ENCODE data around the gene ELAVL1. TPM values are rescaled to one million over a fixed set of nuclear protein-coding genes. Genes with fewer than 3 reads are reported as not detected.

Gene ELAVL1
- total RNA-seq, 2 experiments from 2014 or later: 119 to 150 TPM

DNA sequence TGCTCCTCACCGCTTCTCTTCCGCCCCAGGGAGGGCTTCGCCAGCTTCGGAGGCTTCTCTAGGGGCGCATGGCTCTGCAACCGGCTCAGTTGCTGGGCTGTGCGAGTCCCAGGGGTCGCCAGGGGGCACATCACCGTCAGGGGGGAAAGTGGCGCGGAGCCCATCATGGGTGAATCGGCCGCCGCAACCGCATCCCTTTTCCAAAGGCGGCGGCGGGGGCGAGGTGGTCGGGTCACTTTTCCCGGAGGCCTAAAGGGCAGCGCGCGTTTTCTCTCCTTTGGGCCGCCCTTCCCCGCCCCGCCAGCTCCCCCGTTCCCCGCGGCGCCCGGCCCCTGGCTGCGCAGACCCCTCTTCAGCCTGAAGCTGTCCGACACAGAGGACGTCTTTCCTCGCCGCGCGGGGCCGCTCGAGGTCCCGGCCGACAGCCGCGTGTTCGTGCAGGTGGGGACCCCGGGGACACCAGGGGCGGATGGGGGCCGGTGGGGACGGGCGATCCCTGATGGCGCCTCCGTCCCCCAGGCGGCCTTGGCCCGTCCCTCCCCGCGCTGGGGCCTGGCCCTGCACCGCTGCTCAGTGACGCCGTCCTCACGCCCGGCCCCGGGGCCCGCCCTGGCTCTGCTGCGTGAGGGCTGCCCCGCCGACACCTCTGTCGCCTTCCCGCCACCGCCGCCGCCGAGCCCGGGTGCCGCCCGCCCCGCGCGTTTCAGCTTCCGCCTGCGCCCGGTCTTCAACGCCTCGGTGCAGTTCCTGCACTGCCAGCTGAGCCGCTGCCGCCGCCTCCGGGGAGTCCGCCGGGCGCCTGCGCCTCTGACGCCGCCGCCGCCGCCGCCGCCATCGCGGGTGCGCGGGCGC, 89.1 kb downstream of the ELAVL1 start:
- DNase-seq (peak; percentile 75), ATAC-seq (peak; percentile 3)
- Mint-ChIP-seq H3K27ac (no peak overlapping the region), H3K36me3 (peaks cover 6% of the 10 kb centered on the region), H3K27me3 (peaks cover 29% of the 10 kb centered on the region), H3K9me3 (ENCODE audit: low read depth) (no peaks in the 10 kb centered on the region), H3K4me3 (peak overlapping the region; percentile 71), H3K4me1 (peaks cover 23% of the 10 kb centered on the region)
- CTCF ChIA-PET: interaction anchor here (0.6 to 7.1 kb wide), 6 partner anchors 8 to 236 kb away, joined by 3 to 41 read pairs (median 4); partner anchors contain the start of genes MAP2K7 and TRAPPC5

DNA sequence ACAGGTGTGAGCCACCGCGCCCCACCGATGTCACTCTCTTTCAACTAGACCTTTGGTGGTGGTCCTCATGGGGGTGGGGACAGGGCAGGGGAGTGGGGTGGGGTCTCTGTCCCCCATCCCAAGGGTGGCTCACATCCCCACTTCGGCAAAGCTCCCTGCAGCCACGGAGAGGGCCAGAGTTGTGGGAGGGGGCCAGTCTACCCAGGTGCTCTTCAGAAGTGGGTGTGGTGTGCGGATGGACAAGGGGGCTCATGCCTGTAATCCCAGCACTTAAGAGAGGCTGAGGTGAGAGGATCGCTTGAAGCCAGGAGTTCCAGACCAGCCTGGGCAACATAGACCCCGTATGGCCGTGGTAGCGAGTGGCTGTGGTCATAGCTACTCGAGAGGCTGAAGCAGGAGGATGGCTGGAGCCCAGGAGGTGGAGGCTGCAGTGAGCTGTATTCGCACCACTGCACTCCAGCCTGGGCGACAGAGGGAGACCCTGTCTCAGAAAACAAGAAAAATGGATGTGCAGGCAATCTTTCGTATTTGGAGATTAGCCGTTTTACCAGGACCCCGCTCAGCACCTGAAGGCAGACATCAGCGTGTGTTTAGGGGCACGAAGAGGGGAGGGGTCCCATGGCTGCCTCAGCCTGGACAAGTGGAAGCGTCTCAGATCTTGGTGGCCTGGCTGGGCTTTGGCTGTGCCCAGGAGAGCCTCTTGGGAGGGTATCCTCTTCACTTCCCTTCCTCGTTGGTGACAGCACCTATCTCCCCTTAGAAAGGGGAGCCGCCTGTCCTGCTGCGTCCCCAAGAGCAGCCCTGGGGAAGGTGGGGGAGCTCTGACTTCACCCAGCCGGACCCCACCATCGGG, 90.0 kb downstream of the ELAVL1 start:
- ATAC-seq: no peak
- Mint-ChIP-seq H3K4me1 (peaks cover 21% of the 10 kb centered on the region), H3K36me3 (peaks cover 9% of the 10 kb centered on the region), H3K27ac (no peak overlapping the region), H3K4me3 (peak overlapping the region; percentile 71), H3K9me3 (ENCODE audit: low read depth) (no peaks in the 10 kb centered on the region), H3K27me3 (peaks cover 29% of the 10 kb centered on the region)
- no peak for DNase-seq
- CTCF ChIA-PET: interaction anchor here (0.6 to 5.2 kb wide), 3 partner anchors 8 to 13 kb away, joined by 3 to 26 read pairs (median 3); partner anchors contain the start of gene MAP2K7

DNA sequence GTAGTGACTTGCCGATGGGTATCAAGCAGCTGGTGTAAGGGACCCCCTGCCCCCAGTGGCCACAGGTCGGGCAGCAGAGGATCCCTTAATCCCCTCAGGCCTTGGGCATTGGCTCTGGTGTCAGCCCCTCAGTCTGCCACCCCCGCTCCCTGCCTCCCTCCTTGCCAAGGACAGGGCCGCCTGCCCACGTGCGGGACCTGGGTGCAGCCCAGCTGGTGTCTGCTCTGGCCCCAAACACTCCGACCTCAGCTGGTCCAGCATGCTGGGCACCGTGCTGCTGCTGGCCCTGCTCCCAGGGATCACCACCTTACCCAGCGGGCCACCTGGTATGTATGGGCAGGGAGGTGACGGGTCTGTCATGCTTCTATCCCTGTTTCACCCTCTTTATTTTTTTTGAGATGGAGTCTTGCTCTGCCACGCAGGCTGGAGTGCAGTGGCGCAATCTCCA, 90.8 kb downstream of the ELAVL1 start, which contains the start of gene TGFBR3L:
Gene TGFBR3L (plus strand): TSS at position 233 of the 448 bp plus-strand sequence.
- DNase-seq (no peak), ATAC-seq (no peak)
- H3K4me1 Mint-ChIP-seq: peaks cover 16% of the 10 kb centered on the region
- peaks cover 29% of the 10 kb centered on the region for H3K27me3 Mint-ChIP-seq
- CTCF ChIA-PET: interaction anchor here (1.4 kb wide), 1 partner anchor 9 kb away, joined by 3 read pairs; no protein-coding TSS in a partner anchor
- H3K4me3 Mint-ChIP-seq: peak within 1 kb of the TSS; percentile 43
- no peak within 1 kb of the TSS for H3K27ac Mint-ChIP-seq
- H3K36me3 Mint-ChIP-seq: peaks cover 9% of the 10 kb centered on the region
- H3K9me3 Mint-ChIP-seq (ENCODE audit: low read depth): no peaks in the 10 kb centered on the region

DNA sequence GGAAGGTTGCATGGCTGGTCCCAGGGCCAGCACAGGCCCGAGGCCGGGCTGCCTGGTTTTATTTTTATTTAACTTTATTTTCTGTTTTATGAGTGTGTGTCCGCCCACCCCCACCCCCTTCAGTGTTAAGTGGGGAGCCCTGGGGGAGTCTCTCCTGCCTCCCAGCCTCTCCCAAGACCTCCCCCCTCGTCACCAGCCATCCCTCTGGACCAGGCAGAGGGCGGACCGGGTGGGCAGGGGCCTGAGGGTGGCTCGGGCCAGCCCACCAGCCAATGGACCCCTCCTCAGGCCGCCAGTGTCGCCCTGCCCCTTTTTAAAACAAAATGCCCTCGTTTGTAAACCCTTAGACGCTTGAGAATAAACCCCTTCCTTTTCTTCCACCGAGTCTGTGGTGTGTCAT, 91.3 kb downstream of the ELAVL1 start:
- H3K36me3 Mint-ChIP-seq: peaks cover 9% of the 10 kb centered on the region
- H3K9me3 Mint-ChIP-seq (ENCODE audit: low read depth): no peaks in the 10 kb centered on the region
- no peak overlapping the region for H3K4me3 Mint-ChIP-seq
- ATAC-seq (no peak), DNase-seq (no peak)
- peaks cover 15% of the 10 kb centered on the region for H3K4me1 Mint-ChIP-seq
- CTCF ChIA-PET: no interaction called here
- peaks cover 29% of the 10 kb centered on the region for H3K27me3 Mint-ChIP-seq
- H3K27ac Mint-ChIP-seq: no peak overlapping the region

DNA sequence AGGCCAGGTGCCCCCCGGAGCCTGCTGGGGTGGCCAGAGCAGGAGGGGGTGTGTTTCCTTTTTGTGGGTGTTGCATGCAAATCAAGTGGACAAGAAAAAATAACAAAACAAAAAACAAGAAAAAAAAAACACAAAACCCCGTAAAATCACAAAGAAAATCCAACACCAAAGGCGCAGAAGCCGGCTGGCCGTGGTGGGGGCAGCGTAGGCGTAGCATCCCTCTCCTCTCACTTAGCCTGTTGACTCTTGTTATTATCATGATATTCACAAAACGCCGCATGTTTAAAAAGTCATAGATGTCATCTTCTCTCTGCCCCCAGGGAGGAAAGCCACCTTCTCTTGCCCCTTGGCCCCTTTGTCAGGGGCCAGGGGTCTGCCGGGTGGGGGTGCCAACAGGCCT, 91.8 kb downstream of the ELAVL1 start:
- H3K27me3 Mint-ChIP-seq: peaks cover 28% of the 10 kb centered on the region
- CTCF ChIA-PET: no interaction called here
- peaks cover 15% of the 10 kb centered on the region for H3K4me1 Mint-ChIP-seq
- no peak for ATAC-seq
- no peak overlapping the region for H3K4me3 Mint-ChIP-seq
- no peak for DNase-seq
- H3K9me3 Mint-ChIP-seq (ENCODE audit: low read depth): no peaks in the 10 kb centered on the region
- H3K27ac Mint-ChIP-seq: no peak overlapping the region
- H3K36me3 Mint-ChIP-seq: peaks cover 9% of the 10 kb centered on the region

DNA sequence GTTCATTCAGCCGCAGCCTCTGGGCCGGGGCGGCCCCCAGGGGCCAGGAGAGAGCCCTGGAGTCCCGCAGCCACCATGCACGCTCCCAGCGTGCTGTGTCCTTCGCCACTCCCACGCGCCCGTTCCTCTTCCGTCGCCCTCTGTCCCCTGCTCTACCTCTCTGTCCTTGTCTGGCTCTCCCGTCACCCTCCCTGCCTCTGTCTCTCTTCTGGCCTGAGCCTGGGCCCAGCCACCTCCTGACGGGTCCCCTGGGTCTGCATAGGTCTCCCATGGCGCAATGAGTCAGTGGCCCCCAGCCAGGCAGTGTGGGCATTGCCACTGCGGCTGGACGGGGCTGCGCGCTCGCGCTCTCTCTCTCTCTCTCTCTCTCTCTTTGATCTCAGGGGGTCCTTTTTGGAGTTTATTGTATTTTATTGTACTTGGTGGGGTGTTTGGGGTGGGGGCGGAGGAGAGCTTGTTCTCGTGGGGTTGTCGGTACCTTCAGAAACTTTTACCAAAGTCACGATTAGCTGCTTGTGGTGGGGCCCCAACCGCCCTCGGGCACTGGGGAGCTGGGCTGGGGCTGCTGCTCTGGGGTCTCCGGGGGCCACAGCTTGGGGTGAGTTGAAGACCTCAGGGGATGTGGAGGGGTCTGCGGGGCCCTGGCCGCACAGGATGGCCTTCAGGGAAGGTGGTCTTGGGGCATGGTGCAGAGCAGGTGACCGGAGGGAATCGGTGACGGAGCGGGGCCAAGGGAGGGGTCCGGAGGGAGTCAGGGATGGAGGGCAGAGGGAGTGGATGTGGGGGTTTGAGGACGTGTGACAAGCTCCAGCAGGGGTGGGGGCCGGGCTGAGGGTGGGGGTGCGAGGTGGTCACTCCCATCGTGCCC, 92.5 kb downstream of the ELAVL1 start:
- H3K4me3 Mint-ChIP-seq: no peak overlapping the region
- ATAC-seq (no peak), DNase-seq (no peak)
- H3K36me3 Mint-ChIP-seq: peaks cover 9% of the 10 kb centered on the region
- H3K27me3 Mint-ChIP-seq: peaks cover 21% of the 10 kb centered on the region
- CTCF ChIA-PET: interaction anchor here (0.8 kb wide), 1 partner anchor 44 kb away, joined by 3 read pairs; no protein-coding TSS in a partner anchor
- no peak overlapping the region for H3K27ac Mint-ChIP-seq
- H3K4me1 Mint-ChIP-seq: peaks cover 10% of the 10 kb centered on the region
- H3K9me3 Mint-ChIP-seq (ENCODE audit: low read depth): no peaks in the 10 kb centered on the region

DNA sequence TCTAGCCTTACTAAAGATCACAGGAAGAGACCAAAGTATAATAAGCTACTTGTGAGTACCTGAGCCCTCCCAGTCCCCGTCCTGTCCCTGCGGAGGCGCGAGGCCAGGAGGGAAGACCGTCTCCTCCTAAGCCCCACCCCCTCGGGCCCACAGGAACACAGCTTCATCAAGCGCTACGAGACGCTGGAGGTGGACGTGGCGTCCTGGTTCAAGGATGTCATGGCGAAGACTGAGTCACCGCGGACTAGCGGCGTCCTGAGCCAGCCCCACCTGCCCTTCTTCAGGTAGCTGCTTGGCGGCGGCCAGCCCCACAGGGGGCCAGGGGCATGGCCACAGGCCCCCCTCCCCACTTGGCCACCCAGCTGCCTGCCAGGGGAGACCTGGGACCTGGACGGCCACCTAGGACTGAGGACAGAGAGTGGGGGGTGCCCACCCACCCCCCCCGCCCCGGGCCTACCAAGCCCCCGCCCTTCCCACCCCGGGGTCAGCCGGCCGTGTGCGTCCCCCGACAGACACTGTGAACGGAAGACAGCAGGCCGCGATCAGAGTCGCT, 93.2 kb downstream of the ELAVL1 start:
- no peak overlapping the region for H3K27ac Mint-ChIP-seq
- peaks cover 17% of the 10 kb centered on the region for H3K27me3 Mint-ChIP-seq
- peaks cover 7% of the 10 kb centered on the region for H3K4me1 Mint-ChIP-seq
- ATAC-seq: no peak
- CTCF ChIA-PET: interaction anchor here (0.8 to 1.3 kb wide), 2 partner anchors 11 to 32 kb away, joined by 3 to 5 read pairs; no protein-coding TSS in a partner anchor
- no peak overlapping the region for H3K4me3 Mint-ChIP-seq
- no peaks in the 10 kb centered on the region for H3K9me3 Mint-ChIP-seq (ENCODE audit: low read depth)
- peaks cover 9% of the 10 kb centered on the region for H3K36me3 Mint-ChIP-seq
- DNase-seq: no peak

DNA sequence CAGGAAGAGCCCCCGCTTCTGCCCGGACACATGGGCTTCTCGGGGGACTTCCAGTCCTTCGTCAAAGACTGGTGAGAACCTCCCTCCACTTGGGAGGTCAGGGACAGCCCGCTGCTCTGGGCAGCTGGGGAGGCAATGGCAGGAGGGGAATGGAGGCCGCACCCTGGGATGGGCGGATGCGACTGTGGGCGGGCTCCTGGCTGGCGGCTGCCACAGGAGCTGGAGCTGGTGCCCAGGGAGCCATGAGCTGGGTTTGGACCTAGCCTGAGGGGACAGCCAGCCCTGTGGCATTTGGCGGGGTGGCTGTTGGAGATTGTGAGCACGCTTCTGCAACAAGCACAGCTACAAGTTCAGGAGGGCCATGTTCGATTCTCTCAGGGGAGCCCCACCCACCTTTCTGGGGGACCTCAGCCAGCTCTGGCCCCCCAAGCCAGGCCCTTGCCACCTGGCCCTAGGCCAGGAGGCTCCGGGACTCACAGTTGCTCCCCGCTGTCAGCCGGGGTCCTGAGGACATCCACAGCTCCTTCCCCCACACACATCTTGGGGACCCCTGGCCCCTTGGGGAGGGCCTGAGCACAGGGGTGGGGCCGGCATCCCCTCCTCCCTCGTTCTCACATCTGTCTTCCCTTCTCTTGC, 93.8 kb downstream of the ELAVL1 start:
- CTCF ChIA-PET: interaction anchor here (0.8 to 1.3 kb wide), 2 partner anchors 11 to 33 kb away, joined by 3 to 5 read pairs; no protein-coding TSS in a partner anchor
- Mint-ChIP-seq H3K4me1 (peaks cover 3% of the 10 kb centered on the region), H3K36me3 (peaks cover 9% of the 10 kb centered on the region), H3K27me3 (peaks cover 13% of the 10 kb centered on the region), H3K4me3 (no peak overlapping the region), H3K9me3 (ENCODE audit: low read depth) (no peaks in the 10 kb centered on the region), H3K27ac (no peak overlapping the region)
- ATAC-seq: no peak
- no peak for DNase-seq

DNA sequence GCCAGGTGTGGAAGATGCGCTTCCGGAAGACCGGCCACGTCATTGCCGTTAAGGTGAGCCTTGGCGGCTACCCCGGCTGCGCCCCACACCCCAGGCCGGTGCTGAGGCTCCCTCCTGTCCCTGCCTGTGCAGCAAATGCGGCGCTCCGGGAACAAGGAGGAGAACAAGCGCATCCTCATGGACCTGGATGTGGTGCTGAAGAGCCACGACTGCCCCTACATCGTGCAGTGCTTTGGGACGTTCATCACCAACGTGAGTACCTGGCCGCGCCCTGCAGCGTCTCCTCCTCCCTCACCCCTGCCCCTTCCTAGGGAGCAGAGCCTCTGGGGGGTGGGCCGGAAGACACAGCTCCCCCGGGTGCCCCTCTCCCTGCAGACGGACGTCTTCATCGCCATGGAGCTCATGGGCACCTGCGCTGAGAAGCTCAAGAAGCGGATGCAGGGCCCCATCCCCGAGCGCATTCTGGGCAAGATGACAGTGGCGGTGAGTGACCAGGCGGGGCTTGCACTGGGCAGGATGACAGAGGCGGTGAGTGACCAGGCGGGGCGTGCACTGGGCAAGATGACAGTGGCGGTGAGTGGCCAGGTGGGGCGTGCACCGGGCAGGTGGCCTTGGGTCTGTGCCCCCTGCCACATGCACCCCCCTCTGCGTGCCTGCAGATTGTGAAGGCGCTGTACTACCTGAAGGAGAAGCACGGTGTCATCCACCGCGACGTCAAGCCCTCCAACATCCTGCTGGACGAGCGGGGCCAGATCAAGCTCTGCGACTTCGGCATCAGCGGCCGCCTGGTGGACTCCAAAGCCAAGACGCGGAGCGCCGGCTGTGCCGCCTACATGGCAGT, 94.9 kb downstream of the ELAVL1 start:
- peaks cover 9% of the 10 kb centered on the region for H3K36me3 Mint-ChIP-seq
- no peak overlapping the region for H3K4me3 Mint-ChIP-seq
- H3K27ac Mint-ChIP-seq: no peak overlapping the region
- CTCF ChIA-PET: interaction anchor here (1.1 kb wide), 2 partner anchors 10 to 57 kb away, joined by 3 read pairs; partner anchors contain the start of gene SNAPC2
- ATAC-seq: no peak
- no peaks in the 10 kb centered on the region for H3K9me3 Mint-ChIP-seq (ENCODE audit: low read depth)
- H3K4me1 Mint-ChIP-seq: peaks cover 4% of the 10 kb centered on the region
- DNase-seq: no peak
- peaks cover 7% of the 10 kb centered on the region for H3K27me3 Mint-ChIP-seq

DNA sequence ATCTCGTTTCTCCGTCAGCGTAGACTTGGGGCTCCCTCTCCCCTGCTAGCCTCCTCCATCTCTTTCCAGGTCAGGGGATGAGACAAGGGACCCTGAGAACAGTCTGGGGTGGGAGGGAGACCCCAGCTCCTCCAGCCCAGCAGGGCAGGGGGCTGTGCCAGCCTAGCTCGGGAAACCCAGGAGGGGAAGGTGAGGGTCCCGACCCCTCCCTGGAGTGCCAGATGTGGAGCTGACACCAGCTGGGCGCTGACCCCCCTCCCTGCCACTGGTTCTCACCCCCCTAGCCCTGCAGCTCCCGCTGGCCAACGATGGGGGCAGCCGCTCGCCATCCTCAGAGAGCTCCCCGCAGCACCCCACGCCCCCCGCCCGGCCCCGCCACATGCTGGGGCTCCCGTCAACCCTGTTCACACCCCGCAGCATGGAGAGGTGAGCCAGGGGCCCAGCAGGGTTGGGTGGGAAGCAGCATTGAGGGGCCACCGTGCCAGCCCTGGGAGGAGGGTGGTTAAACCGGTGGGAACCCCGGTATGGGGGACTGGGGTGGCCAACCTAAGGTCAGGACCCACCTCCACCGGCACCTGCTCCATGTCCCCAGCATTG, 95.9 kb downstream of the ELAVL1 start:
- CTCF ChIA-PET: interaction anchor here (0.6 to 1.1 kb wide), 3 partner anchors 10 to 1028 kb away, joined by 3 read pairs; partner anchors contain the start of gene SNAPC2
- no peak overlapping the region for H3K4me3 Mint-ChIP-seq
- DNase-seq: no peak
- no peak for ATAC-seq
- H3K4me1 Mint-ChIP-seq: peaks cover 10% of the 10 kb centered on the region
- H3K36me3 Mint-ChIP-seq: peaks cover 14% of the 10 kb centered on the region
- H3K27me3 Mint-ChIP-seq: no peaks in the 10 kb centered on the region
- H3K27ac Mint-ChIP-seq: no peak overlapping the region
- H3K9me3 Mint-ChIP-seq (ENCODE audit: low read depth): no peaks in the 10 kb centered on the region
